Endothelial cell of umbilical vein (primary cell): ENCODE measurements around the gene PIEZO2. TPM values are rescaled to one million over a fixed set of nuclear protein-coding genes. Genes with fewer than 3 reads are reported as not detected.

ENCODE experiments used
- BruUV-seq: library from RNA; stranded (reverse); fragments of 400-500 nt; replicated peaks from 2 replicates; lab custom pipeline; 2021; lab: Mats Ljungman, UMichigan
- CTCF ChIA-PET: fragments of 300-600, 350-600 bp; sonication (Branson Sonifier 250); formaldehyde crosslinking; loops from one replicate; lab custom pipeline; 2021; ENCODE audit warnings: antibody characterized with exemption, inconsistent platforms; lab: Charles Lee
- POLR2A ChIA-PET: fragments of 300-600, 350-600 bp; sonication (Branson Sonifier 250); formaldehyde crosslinking; loops from one replicate; lab custom pipeline; 2021; ENCODE audit warnings: antibody characterized with exemption, inconsistent platforms; lab: Charles Lee
- DNase-seq: peaks from one replicate; pipeline ENCODE4 v3.0.0-alpha.2; 2011; ENCODE audit warnings: low read depth, low spot score
- FAIRE-seq: peaks from 2 replicates; lab custom pipeline; 2011; peaks lifted over from hg19 to GRCh38; lab: Jason Lieb, UNC
- H2AFZ ChIP-seq: 2 replicates; pipeline ENCODE4 v1.6.0; 2012; ENCODE audit warnings: low read depth, low read length, control low read depth, inconsistent platforms
- H3K27ac ChIP-seq: 2 replicates; pipeline ENCODE4 v1.5.1; 2011; ENCODE audit warnings: low read depth, mild to moderate bottlenecking, control low read depth, low read length, moderate library complexity; ENCODE audit not compliant: insufficient read depth
- H3K27me3 ChIP-seq, 2 experiments: 2 replicates each; pipeline versions ENCODE4 v1.6.0 to v1.6.1; 2011; ENCODE audit warnings: low read length in 2 of 2, mixed read lengths in 1 of 2; ENCODE audit not compliant: control insufficient read depth in 2 of 2, insufficient read depth in 2 of 2
- H3K36me3 ChIP-seq, 2 experiments: 2 replicates in 1 of 2; 3 replicates in 1 of 2; pipeline ENCODE4 v1.5.1; 2011; ENCODE audit warnings: low read length in 2 of 2, mild to moderate bottlenecking in 1 of 2, moderate library complexity in 1 of 2; ENCODE audit not compliant: control insufficient read depth in 2 of 2, insufficient read depth in 2 of 2; ENCODE audit errors: extremely low read depth in 1 of 2
- H3K4me1 ChIP-seq: 3 replicates; pipeline ENCODE4 v1.5.1; 2011; ENCODE audit warnings: mild to moderate bottlenecking, low read length; ENCODE audit not compliant: control insufficient read depth, insufficient read depth; ENCODE audit errors: extremely low read depth
- H3K4me2 ChIP-seq: 2 replicates; pipeline ENCODE4 v1.6.1; 2011; ENCODE audit warnings: low read length, control low read depth, mixed read lengths; ENCODE audit not compliant: insufficient read depth
- H3K4me3 ChIP-seq, 3 experiments: fragments of 200-600 bp in 1 of 3; sonication (generic), shearing (Covaris generic) in 1 of 3; replicated peaks in 1 of 3; 2 replicates each; pipeline ENCODE4 v1.5.1; 2011 to 2016; ENCODE audit warnings: control low read depth in 3 of 3, low read length in 3 of 3, mild to moderate bottlenecking in 2 of 3, inconsistent platforms in 1 of 3, low read depth in 1 of 3, moderate library complexity in 1 of 3; ENCODE audit not compliant: insufficient read depth in 1 of 3
- H3K79me2 ChIP-seq: 2 replicates; pipeline ENCODE4 v1.6.0; 2012; ENCODE audit warnings: low read length, inconsistent platforms; ENCODE audit not compliant: control insufficient read depth, insufficient read depth
- H3K9ac ChIP-seq: replicated peaks from 2 replicates; pipeline ENCODE3; 2011; ENCODE audit warnings: low read length, control low read depth; ENCODE audit not compliant: insufficient read depth; ENCODE audit errors: extremely low read depth
- H3K9me1 ChIP-seq: replicated peaks from 3 replicates; pipeline ENCODE4 v1.6.0; 2011; ENCODE audit warnings: mild to moderate bottlenecking, low read length; ENCODE audit not compliant: control insufficient read depth, insufficient read depth; ENCODE audit errors: extremely low read depth
- H3K9me3 ChIP-seq: replicated peaks from 2 replicates; pipeline ENCODE4 v1.5.1; 2012; ENCODE audit warnings: low read length, inconsistent platforms; ENCODE audit not compliant: control insufficient read depth, insufficient read depth
- H4K20me1 ChIP-seq: replicated peaks from 2 replicates; pipeline ENCODE3; 2011; ENCODE audit warnings: mild to moderate bottlenecking, low read length; ENCODE audit not compliant: control insufficient read depth, insufficient read depth; ENCODE audit errors: extremely low read depth
- CTCF ChIP-seq, 2 donors: IDR thresholded peaks; 1 replicate in 1 of 2; 2 replicates in 1 of 2; pipeline ENCODE4 v1.5.1; 2011; ENCODE audit warnings: low read length in 2 of 2, mild to moderate bottlenecking in 2 of 2, moderate library complexity in 2 of 2, control low read depth in 1 of 2, inconsistent platforms in 1 of 2, low read depth in 1 of 2; ENCODE audit not compliant: insufficient read depth in 1 of 2; ENCODE audit errors: extremely low read depth in 1 of 2
- EZH2 ChIP-seq: IDR thresholded peaks from 2 replicates; pipeline ENCODE4 v1.6.1; 2012; ENCODE audit warnings: borderline replicate concordance, low read depth, mild to moderate bottlenecking, moderate library complexity, low read length, inconsistent platforms; ENCODE audit not compliant: severe bottlenecking
- FOS ChIP-seq: IDR thresholded peaks from 2 replicates; pipeline ENCODE4 v1.6.1; 2011; ENCODE audit warnings: mild to moderate bottlenecking, low read length, moderate library complexity, borderline replicate concordance; ENCODE audit not compliant: insufficient read depth
- GATA2 ChIP-seq: IDR thresholded peaks from 2 replicates; pipeline ENCODE4 v1.7.0; 2011; ENCODE audit warnings: low read depth, mild to moderate bottlenecking, moderate library complexity, mixed read lengths, low read length; ENCODE audit not compliant: insufficient read length, insufficient read depth
- JUN ChIP-seq: IDR thresholded peaks from 2 replicates; pipeline ENCODE4 v1.6.1; 2011; ENCODE audit warnings: borderline replicate concordance, low read depth; ENCODE audit not compliant: insufficient read length, insufficient read depth
- MAX ChIP-seq: IDR thresholded peaks from 2 replicates; pipeline ENCODE4 v1.6.1; 2011; ENCODE audit not compliant: insufficient read depth, insufficient read length
- MYC ChIP-seq: IDR thresholded peaks from one replicate; pipeline ENCODE4 v1.6.1; 2011; ENCODE audit warnings: mild to moderate bottlenecking, low read depth, low read length
- POLR2A ChIP-seq: IDR thresholded peaks from 2 replicates; pipeline ENCODE4 v1.6.1; 2012; ENCODE audit warnings: low read depth, mild to moderate bottlenecking, control low read depth, low read length
- POLR2AphosphoS5 ChIP-seq: IDR thresholded peaks from 2 replicates; pipeline ENCODE4 v1.6.1; 2012; ENCODE audit warnings: low read depth, mild to moderate bottlenecking, control low read depth, low read length, moderate library complexity; ENCODE audit not compliant: insufficient read depth
- dilution Hi-C: fragments of 300-500 bp; cut with MboI; formaldehyde crosslinking; loops from one replicate; pipeline ENCODE4 v1.15.0; 2019; ENCODE audit warnings: low sequenced_read_pairs; ENCODE audit not compliant: extremely low pct_ligation_motif_present
- intact Hi-C: fragments of 100-400 bp; cut with micrococcal nuclease; formaldehyde crosslinking; loops from one replicate; pipeline ENCODE4 v1.10.0; 2022
- polyA plus RNA-seq, 4 experiments: library from polyadenylated mRNA; depleted of rRNA in 3 of 4; stranded (reverse) in 3 of 4; unstranded in 1 of 4; fragments of >200 nt; gene quantifications; 2 replicates each; pipeline versions ENCODE4 v1.2.1 to v1.2.3, GENCODE V29; 2011 to 2012; ENCODE audit warnings: missing spikeins in 1 of 4
- total RNA-seq: library from RNA; stranded (reverse); gene quantifications from 2 replicates; pipeline ENCODE4 v1.2.3, GENCODE V29; 2021

PIEZO2 gene
- total and polyA plus RNA-seq, 2 donors (not counting 3 experiments of a cell fraction or from before 2014, with no cell fraction given) = 1.7 to 11.2 TPM

- CTCF ChIA-PET = no interaction called here
- Histone ChIP-seq H3K4me1 (no peaks in the 10 kb centered on the region), H3K9me3 (no peaks in the 10 kb centered on the region), H4K20me1 (no peaks in the 10 kb centered on the region), H3K4me3 (no peak overlapping the region), H3K27me3 (no peaks in the 10 kb centered on the region), H3K27ac (no peak overlapping the region), H2AFZ (no peak overlapping the region), H3K4me2 (no peak overlapping the region), H3K36me3 (no peaks in the 10 kb centered on the region), H3K79me2 (no peaks in the 10 kb centered on the region), H3K9me1 (no peaks in the 10 kb centered on the region), H3K9ac (no peak overlapping the region)
- TF ChIP-seq GATA2 (no peak), FOS (no peak), MYC (no peak), POLR2AphosphoS5 (no peak), POLR2A (no peak), CTCF (IDR thresholded peaks at IDR 0.05; ENCODE audit: extremely low read depth in 1 of 2, insufficient read depth in 1 of 2, low read depth in 1 of 2, low read length in 2 of 2) (no peak), EZH2 (no peak), JUN (no peak), MAX (no peak)
- dilution Hi-C loops = no loop called here
- intact Hi-C loops = no loop called here
- DNase-seq (no peak), FAIRE-seq (no peak)
- POLR2A ChIA-PET = no interaction called here
- BruUV-seq = no TSS peak
Observed at GRCh38 chr18:10877987-10878386, 271.4 kb downstream of the PIEZO2 start.
